Muscle layer of colon (tissue), 2 donors: ENCODE results near the gene SUPT3H.

Experiments used
- H3K27ac ChIP-seq: one replicate; pipeline ENCODE4 v1.7.0; 2013; ENCODE audit warnings: low read depth, mild to moderate bottlenecking, low read length, moderate library complexity
- H3K27me3 ChIP-seq, 2 donors: one replicate each; pipeline ENCODE4 v1.7.0; 2013; ENCODE audit warnings: low read length in 2 of 2, mild to moderate bottlenecking in 2 of 2; ENCODE audit not compliant: insufficient read depth in 2 of 2, control insufficient read depth in 1 of 2
- H3K36me3 ChIP-seq: one replicate; pipeline ENCODE4 v1.7.0; 2013; ENCODE audit warnings: mild to moderate bottlenecking, low read length; ENCODE audit not compliant: insufficient read depth
- H3K4me1 ChIP-seq: one replicate; pipeline ENCODE4 v1.7.0; 2013; ENCODE audit warnings: mild to moderate bottlenecking, low read length; ENCODE audit not compliant: insufficient read depth
- H3K4me3 ChIP-seq, 2 donors: one replicate each; pipeline ENCODE4 v1.7.0; 2013; ENCODE audit warnings: low read length in 2 of 2, low read depth in 1 of 2, mild to moderate bottlenecking in 1 of 2, moderate library complexity in 1 of 2
- H3K9ac ChIP-seq: one replicate; pipeline ENCODE4 v1.7.0; 2013; ENCODE audit warnings: low read length
- H3K9me3 ChIP-seq: one replicate; pipeline ENCODE4 v1.7.0; 2013; ENCODE audit warnings: mild to moderate bottlenecking, low read length
- donor health status: abdominal sarcoma.
- donor health status: Adenocarcinoma of cecum.

SUPT3H gene

GRCh38 chr6:44837741-44838140, 540.0 kb downstream of the SUPT3H start:
- no peaks in the 10 kb centered on the region for H3K9me3 ChIP-seq
- H3K36me3 ChIP-seq = no peaks in the 10 kb centered on the region
- no peaks in the 10 kb centered on the region for H3K27me3 ChIP-seq
- H3K27ac ChIP-seq = no peak overlapping the region
- no peaks in the 10 kb centered on the region for H3K4me1 ChIP-seq
- H3K4me3 ChIP-seq = no peak overlapping the region
- H3K9ac ChIP-seq = no peak overlapping the region

GRCh38 chr6:44837255-44837654, 540.5 kb downstream of the SUPT3H start:
- Histone ChIP-seq H3K4me3 (no peak overlapping the region), H3K9ac (no peak overlapping the region), H3K9me3 (no peaks in the 10 kb centered on the region), H3K27me3 (no peaks in the 10 kb centered on the region), H3K27ac (no peak overlapping the region), H3K4me1 (no peaks in the 10 kb centered on the region), H3K36me3 (no peaks in the 10 kb centered on the region)

- H3K4me1 ChIP-seq = no peaks in the 10 kb centered on the region
- no peak overlapping the region for H3K4me3 ChIP-seq
- no peak overlapping the region for H3K27ac ChIP-seq
- H3K9me3 ChIP-seq = no peaks in the 10 kb centered on the region
- no peaks in the 10 kb centered on the region for H3K27me3 ChIP-seq
- H3K9ac ChIP-seq = no peak overlapping the region
- H3K36me3 ChIP-seq = no peaks in the 10 kb centered on the region
These were observed 544.5 kb downstream of the SUPT3H start for GRCh38 chr6:44833248-44833647.

- Histone ChIP-seq H3K36me3 (no peaks in the 10 kb centered on the region), H3K27ac (no peak overlapping the region), H3K9ac (no peak overlapping the region), H3K4me1 (peaks cover 3% of the 10 kb centered on the region), H3K9me3 (no peaks in the 10 kb centered on the region), H3K27me3 (no peaks in the 10 kb centered on the region), H3K4me3 (no peak overlapping the region)
These were observed 546.6 kb downstream of the SUPT3H start for GRCh38 chr6:44831002-44831610.

GRCh38 chr6:44829836-44830235, 547.9 kb downstream of the SUPT3H start:
- no peaks in the 10 kb centered on the region for H3K9me3 ChIP-seq
- H3K9ac ChIP-seq = no peak overlapping the region
- H3K36me3 ChIP-seq = no peaks in the 10 kb centered on the region
- H3K27me3 ChIP-seq = no peaks in the 10 kb centered on the region
- peaks cover 5% of the 10 kb centered on the region for H3K4me1 ChIP-seq
- no peak overlapping the region for H3K27ac ChIP-seq
- no peak overlapping the region for H3K4me3 ChIP-seq

GRCh38 chr6:44828780-44829179, 549.0 kb downstream of the SUPT3H start:
- Histone ChIP-seq H3K9me3 (no peaks in the 10 kb centered on the region), H3K27ac (no peak overlapping the region), H3K4me3 (no peak overlapping the region), H3K36me3 (no peaks in the 10 kb centered on the region), H3K27me3 (no peaks in the 10 kb centered on the region), H3K9ac (no peak overlapping the region), H3K4me1 (peaks cover 5% of the 10 kb centered on the region)

GRCh38 chr6:44826025-44826676, 551.6 kb downstream of the SUPT3H start:
- Histone ChIP-seq H3K4me1 (peaks cover 5% of the 10 kb centered on the region), H3K36me3 (no peaks in the 10 kb centered on the region), H3K9me3 (no peaks in the 10 kb centered on the region), H3K27ac (no peak overlapping the region), H3K27me3 (no peaks in the 10 kb centered on the region), H3K4me3 (no peak overlapping the region), H3K9ac (no peak overlapping the region)

GRCh38 chr6:44825273-44825672, 552.5 kb downstream of the SUPT3H start:
- Histone ChIP-seq H3K27ac (no peak overlapping the region), H3K4me1 (peaks cover 5% of the 10 kb centered on the region), H3K27me3 (no peaks in the 10 kb centered on the region)

GRCh38 chr6:44824567-44824966, 553.2 kb downstream of the SUPT3H start:
- no peaks in the 10 kb centered on the region for H3K27me3 ChIP-seq
- no peak overlapping the region for H3K4me3 ChIP-seq
- H3K4me1 ChIP-seq = peaks cover 5% of the 10 kb centered on the region
- no peaks in the 10 kb centered on the region for H3K9me3 ChIP-seq
- H3K27ac ChIP-seq = no peak overlapping the region
- H3K36me3 ChIP-seq = no peaks in the 10 kb centered on the region
- no peak overlapping the region for H3K9ac ChIP-seq

More at GRCh38 chr6:44825273-44825672, 552.5 kb downstream of the SUPT3H start:
- no peak overlapping the region for H3K9ac ChIP-seq
- H3K9me3 ChIP-seq = no peaks in the 10 kb centered on the region
- H3K4me3 ChIP-seq = no peak overlapping the region
- H3K36me3 ChIP-seq = no peaks in the 10 kb centered on the region

- no peaks in the 10 kb centered on the region for H3K36me3 ChIP-seq
- H3K27ac ChIP-seq = no peak overlapping the region
- no peaks in the 10 kb centered on the region for H3K4me1 ChIP-seq
- H3K9me3 ChIP-seq = no peaks in the 10 kb centered on the region
- H3K27me3 ChIP-seq = no peaks in the 10 kb centered on the region
- H3K9ac ChIP-seq = no peak overlapping the region
- H3K4me3 ChIP-seq = no peak overlapping the region
These were observed 557.0 kb downstream of the SUPT3H start for GRCh38 chr6:44820759-44821158.

GRCh38 chr6:44820321-44820720, 557.4 kb downstream of the SUPT3H start:
- no peak overlapping the region for H3K27ac ChIP-seq
- no peaks in the 10 kb centered on the region for H3K9me3 ChIP-seq
- no peaks in the 10 kb centered on the region for H3K27me3 ChIP-seq
- no peak overlapping the region for H3K9ac ChIP-seq
- no peaks in the 10 kb centered on the region for H3K4me1 ChIP-seq
- H3K4me3 ChIP-seq = no peak overlapping the region
- H3K36me3 ChIP-seq = no peaks in the 10 kb centered on the region

- H3K36me3 ChIP-seq = no peaks in the 10 kb centered on the region
- H3K4me3 ChIP-seq = no peak overlapping the region
- no peak overlapping the region for H3K27ac ChIP-seq
- no peaks in the 10 kb centered on the region for H3K4me1 ChIP-seq
- no peaks in the 10 kb centered on the region for H3K27me3 ChIP-seq
- no peaks in the 10 kb centered on the region for H3K9me3 ChIP-seq
- no peak overlapping the region for H3K9ac ChIP-seq
These were observed 566.3 kb downstream of the SUPT3H start for GRCh38 chr6:44811456-44811855.
